Epithelial cell of esophagus (primary cell): ENCODE data around the gene GAB4.

Experiments
- DNase-seq: peaks from one replicate; pipeline ENCODE4 v3.0.0; 2010; ENCODE audit warnings: low read depth
- H3K4me3 ChIP-seq: 2 replicates; pipeline ENCODE4 v1.5.1; 2011; ENCODE audit warnings: mild to moderate bottlenecking, low read length, control low read depth
- CTCF ChIP-seq: IDR thresholded peaks from 2 replicates; pipeline ENCODE4 v1.5.1; 2011; ENCODE audit warnings: low read depth, mild to moderate bottlenecking, low read length, control low read depth, inconsistent platforms; ENCODE audit not compliant: insufficient read depth; ENCODE audit errors: missing control alignments

The GAB4 gene

GRCh38 chr22:16965560-16965959 is 42.5 kb downstream of the GAB4 start:
- TF ChIP-seq CTCF: no peak
- DNase-seq: no peak
- H3K4me3 ChIP-seq: no peak overlapping the region

GRCh38 chr22:16965083-16965482 is 42.9 kb downstream of the GAB4 start:
- no peak overlapping the region for H3K4me3 ChIP-seq
- no peak for TF ChIP-seq CTCF
- no peak for DNase-seq

GRCh38 chr22:16964366-16964765 is 43.7 kb downstream of the GAB4 start:
- no peak for TF ChIP-seq CTCF
- no peak overlapping the region for H3K4me3 ChIP-seq
- no peak for DNase-seq

- DNase-seq: no peak
- no peak overlapping the region for H3K4me3 ChIP-seq
- TF ChIP-seq CTCF: no peak
Measured at GRCh38 chr22:16963189-16963945, 44.7 kb downstream of the GAB4 start.

- H3K4me3 ChIP-seq: no peak overlapping the region
- no peak for DNase-seq
- TF ChIP-seq CTCF: no peak
Measured at GRCh38 chr22:16962501-16962900, 45.5 kb downstream of the GAB4 start.

- no peak overlapping the region for H3K4me3 ChIP-seq
- no peak for DNase-seq
- no peak for TF ChIP-seq CTCF
Measured at GRCh38 chr22:16961477-16962186, 46.4 kb downstream of the GAB4 start.

GRCh38 chr22:16960884-16961249 is 47.2 kb downstream of the GAB4 start:
- DNase-seq: no peak
- no peak overlapping the region for H3K4me3 ChIP-seq
- TF ChIP-seq CTCF: no peak
